Hepatocyte (in vitro differentiated cells): ENCODE data around the gene NCOR2. TPM values are rescaled to one million over a fixed set of nuclear protein-coding genes. Genes with fewer than 3 reads are reported as not detected.

ENCODE experiments used
- DNase-seq: peaks from one replicate; pipeline ENCODE4 v3.0.0-alpha.2; 2016; ENCODE audit warnings: low spot score
- H2AFZ ChIP-seq: fragments of 200-600 bp; sonication (generic); 2 replicates; pipeline ENCODE4 v1.6.0; 2016; ENCODE audit warnings: antibody characterized with exemption, mild to moderate bottlenecking
- H3K27ac ChIP-seq: fragments of 200-600 bp; sonication (generic); 2 replicates; pipeline ENCODE4 v1.5.1; 2016; ENCODE audit warnings: mild to moderate bottlenecking
- H3K27me3 ChIP-seq: fragments of 200-600 bp; sonication (generic); 2 replicates; pipeline ENCODE4 v1.6.1; 2016
- H3K36me3 ChIP-seq: fragments of 200-600 bp; sonication (generic); replicated peaks from 2 replicates; pipeline ENCODE4 v1.5.1; 2016; ENCODE audit warnings: low read depth; ENCODE audit not compliant: insufficient read depth
- H3K4me1 ChIP-seq: fragments of 200-600 bp; sonication (generic); 2 replicates; pipeline ENCODE4 v1.5.1; 2016; ENCODE audit warnings: mild to moderate bottlenecking, moderate library complexity; ENCODE audit not compliant: insufficient read depth
- H3K4me2 ChIP-seq: fragments of 200-600 bp; sonication (generic); 2 replicates; pipeline ENCODE4 v1.6.0; 2016
- H3K4me3 ChIP-seq: fragments of 200-600 bp; sonication (generic); 2 replicates; pipeline ENCODE4 v1.5.1; 2016; ENCODE audit warnings: mild to moderate bottlenecking
- H3K79me2 ChIP-seq: fragments of 200-600 bp; sonication (generic); 2 replicates; pipeline ENCODE4 v1.6.0; 2017; ENCODE audit warnings: mild to moderate bottlenecking
- H3K9me2 ChIP-seq: fragments of 200-600 bp; sonication (generic); replicated peaks from 2 replicates; pipeline ENCODE4 v1.6.0; 2017; ENCODE audit warnings: mild to moderate bottlenecking; ENCODE audit not compliant: insufficient read depth
- H3K9me3 ChIP-seq: fragments of 200-600 bp; sonication (generic); 2 replicates; pipeline ENCODE4 v1.5.1; 2016; ENCODE audit warnings: low read depth, mild to moderate bottlenecking
- H4K20me1 ChIP-seq: fragments of 200-600 bp; sonication (generic); 2 replicates; pipeline ENCODE4 v1.6.0; 2016; ENCODE audit warnings: mild to moderate bottlenecking; ENCODE audit not compliant: insufficient read depth, poor library complexity, severe bottlenecking
- EZH2 ChIP-seq: fragments of 200-600 bp; sonication (generic); IDR thresholded peaks from 2 replicates; pipeline ENCODE4 v1.6.1; 2016; ENCODE audit warnings: antibody characterized with exemption, mild to moderate bottlenecking, borderline replicate concordance
- EZH2phosphoT487 ChIP-seq: fragments of 200-600 bp; sonication (generic); IDR thresholded peaks from one replicate; pipeline ENCODE4 v1.6.1; 2018; ENCODE audit warnings: antibody characterized with exemption, mild to moderate bottlenecking, low read depth, moderate library complexity; ENCODE audit not compliant: unreplicated experiment, severe bottlenecking
- WGBS: methylation state at CpG from one replicate; pipeline ENCODE4 v1.1.6; 2016; ENCODE audit warnings: low lambda C conversion rate; ENCODE audit errors: missing lambda C conversion rate; 5-methylcytosine and 5-hydroxymethylcytosine counted together
- polyA plus RNA-seq: library from polyadenylated mRNA; unstranded; fragments of >200 nt; fragmentation: Nextera tagmentation; extraction: Ambion mirVana; gene quantifications from 2 replicates; pipeline ENCODE4 v1.2.1, GENCODE V29; 2016
- total RNA-seq: library from RNA; depleted of rRNA; stranded (reverse); fragments of >200 nt; gene quantifications from 2 replicates; pipeline ENCODE4 v1.2.3, GENCODE V29; 2014
- TF ChIP-seq, protein P1 (sequence below): fragments of 200-600 bp; sonication (generic); IDR thresholded peaks from 2 replicates; pipeline ENCODE4 v1.5.1; 2016; ENCODE audit warnings: antibody characterized with exemption, mild to moderate bottlenecking; ENCODE audit not compliant: poor library complexity

The NCOR2 gene
- total and polyA plus RNA-seq, 2 experiments from 2014 or later: 40.3 to 121 TPM

GRCh38 chr12:124610021-124610612 lies 42.7 kb upstream of the NCOR2 start:
- H4K20me1 ChIP-seq: no peaks in the 10 kb centered on the region
- TF ChIP-seq EZH2phosphoT487 (no peak), EZH2 (no peak)
- TF ChIP-seq, protein P1, sequence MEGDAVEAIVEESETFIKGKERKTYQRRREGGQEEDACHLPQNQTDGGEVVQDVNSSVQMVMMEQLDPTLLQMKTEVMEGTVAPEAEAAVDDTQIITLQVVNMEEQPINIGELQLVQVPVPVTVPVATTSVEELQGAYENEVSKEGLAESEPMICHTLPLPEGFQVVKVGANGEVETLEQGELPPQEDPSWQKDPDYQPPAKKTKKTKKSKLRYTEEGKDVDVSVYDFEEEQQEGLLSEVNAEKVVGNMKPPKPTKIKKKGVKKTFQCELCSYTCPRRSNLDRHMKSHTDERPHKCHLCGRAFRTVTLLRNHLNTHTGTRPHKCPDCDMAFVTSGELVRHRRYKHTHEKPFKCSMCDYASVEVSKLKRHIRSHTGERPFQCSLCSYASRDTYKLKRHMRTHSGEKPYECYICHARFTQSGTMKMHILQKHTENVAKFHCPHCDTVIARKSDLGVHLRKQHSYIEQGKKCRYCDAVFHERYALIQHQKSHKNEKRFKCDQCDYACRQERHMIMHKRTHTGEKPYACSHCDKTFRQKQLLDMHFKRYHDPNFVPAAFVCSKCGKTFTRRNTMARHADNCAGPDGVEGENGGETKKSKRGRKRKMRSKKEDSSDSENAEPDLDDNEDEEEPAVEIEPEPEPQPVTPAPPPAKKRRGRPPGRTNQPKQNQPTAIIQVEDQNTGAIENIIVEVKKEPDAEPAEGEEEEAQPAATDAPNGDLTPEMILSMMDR: no peak
- no peak overlapping the region for H2AFZ ChIP-seq
- H3K9me2 ChIP-seq: no peaks in the 10 kb centered on the region
- H3K27me3 ChIP-seq: no peaks in the 10 kb centered on the region
- peaks cover 28% of the 10 kb centered on the region for H3K4me1 ChIP-seq
- H3K27ac ChIP-seq: no peak overlapping the region
- no peak for DNase-seq
- WGBS: 89% methylated on average over 9 of the region's 9 CpGs
- H3K79me2 ChIP-seq: no peaks in the 10 kb centered on the region
- H3K9me3 ChIP-seq: no peaks in the 10 kb centered on the region
- H3K4me3 ChIP-seq: no peak overlapping the region
- H3K4me2 ChIP-seq: no peak overlapping the region
- H3K36me3 ChIP-seq: no peaks in the 10 kb centered on the region

DNA sequence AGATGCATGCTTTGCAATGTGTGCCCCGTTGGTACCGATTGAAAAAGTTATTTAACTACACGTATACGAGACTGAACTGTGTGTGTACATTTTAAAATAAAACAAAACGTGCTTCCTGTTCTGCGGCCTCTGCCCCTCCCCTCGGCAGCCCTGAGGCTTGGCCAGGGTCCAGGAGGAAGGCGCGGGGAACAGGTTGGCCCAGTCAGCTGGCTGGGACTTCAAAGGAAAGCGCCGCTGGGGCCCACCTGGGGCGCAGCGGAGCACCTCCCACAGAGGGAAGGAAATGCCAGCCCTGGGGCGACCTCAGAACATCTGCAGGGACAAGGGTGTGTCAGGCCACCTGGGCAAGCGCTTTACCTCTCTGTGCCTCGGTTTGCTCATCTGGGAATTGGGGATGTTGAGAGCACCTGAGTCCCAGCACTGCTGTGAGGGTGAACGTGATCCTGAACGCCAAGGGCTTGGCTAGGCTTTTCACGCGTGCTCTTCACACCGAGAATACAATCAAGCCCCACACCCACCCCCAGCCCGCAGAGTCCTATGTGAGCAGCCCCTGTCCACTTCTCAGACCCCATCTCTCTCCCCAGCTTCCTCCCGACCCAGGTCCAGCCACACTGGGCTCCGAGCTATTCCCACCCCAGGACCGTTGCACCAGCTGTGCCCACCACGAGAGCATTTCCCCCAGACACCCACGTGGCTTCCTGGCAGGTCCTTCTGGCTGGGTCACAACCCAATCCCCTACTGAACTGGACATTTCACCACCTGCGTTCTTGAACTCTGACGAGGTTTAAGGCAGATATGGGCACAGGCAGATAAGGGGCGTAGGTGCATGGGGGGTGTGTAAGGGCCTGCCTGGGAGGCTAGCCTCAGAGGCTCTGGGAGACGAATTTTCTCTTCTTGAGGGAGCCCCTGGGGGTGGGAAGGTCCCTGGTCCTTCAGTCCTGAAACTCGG lies 41.9 kb upstream of the NCOR2 start:
- Histone ChIP-seq H3K27ac (peak overlapping the region; percentile 52), H4K20me1 (no peaks in the 10 kb centered on the region), H3K4me2 (no peak overlapping the region), H3K4me1 (peaks cover 36% of the 10 kb centered on the region), H3K36me3 (no peaks in the 10 kb centered on the region), H3K4me3 (no peak overlapping the region), H3K9me2 (no peaks in the 10 kb centered on the region), H3K27me3 (no peaks in the 10 kb centered on the region), H3K9me3 (no peaks in the 10 kb centered on the region), H3K79me2 (no peaks in the 10 kb centered on the region), H2AFZ (no peak overlapping the region)
- peak; percentile 94 for DNase-seq
- TF ChIP-seq EZH2phosphoT487 (no peak), EZH2 (no peak)
- TF ChIP-seq, protein P1: no peak
- WGBS: 44% methylated on average over 26 of the region's 32 CpGs

GRCh38 chr12:124608450-124608870 lies 41.0 kb upstream of the NCOR2 start:
- H3K4me2 ChIP-seq: no peak overlapping the region
- H3K27ac ChIP-seq: peak overlapping the region; percentile 52
- H3K9me2 ChIP-seq: no peaks in the 10 kb centered on the region
- H3K4me3 ChIP-seq: no peak overlapping the region
- H3K9me3 ChIP-seq: no peaks in the 10 kb centered on the region
- no peak overlapping the region for H2AFZ ChIP-seq
- no peaks in the 10 kb centered on the region for H3K36me3 ChIP-seq
- TF ChIP-seq, protein P1: no peak
- TF ChIP-seq EZH2phosphoT487: no peak
- TF ChIP-seq EZH2: no peak
- 72% methylated on average over 10 of the region's 10 CpGs for WGBS
- H4K20me1 ChIP-seq: no peaks in the 10 kb centered on the region
- no peak for DNase-seq
- H3K27me3 ChIP-seq: no peaks in the 10 kb centered on the region
- H3K79me2 ChIP-seq: no peaks in the 10 kb centered on the region
- peaks cover 42% of the 10 kb centered on the region for H3K4me1 ChIP-seq
